SIG-M5 treated with dmso at 0.1 percent for 504 hours (cell line): Measurements from ENCODE around the gene TBCK.

Experiments used
- DNase-seq: peaks from one replicate; lab custom pipeline; 2025; ENCODE audit not compliant: unreplicated experiment; lab: John Stamatoyannopoulos, UW

The TBCK gene

DNA sequence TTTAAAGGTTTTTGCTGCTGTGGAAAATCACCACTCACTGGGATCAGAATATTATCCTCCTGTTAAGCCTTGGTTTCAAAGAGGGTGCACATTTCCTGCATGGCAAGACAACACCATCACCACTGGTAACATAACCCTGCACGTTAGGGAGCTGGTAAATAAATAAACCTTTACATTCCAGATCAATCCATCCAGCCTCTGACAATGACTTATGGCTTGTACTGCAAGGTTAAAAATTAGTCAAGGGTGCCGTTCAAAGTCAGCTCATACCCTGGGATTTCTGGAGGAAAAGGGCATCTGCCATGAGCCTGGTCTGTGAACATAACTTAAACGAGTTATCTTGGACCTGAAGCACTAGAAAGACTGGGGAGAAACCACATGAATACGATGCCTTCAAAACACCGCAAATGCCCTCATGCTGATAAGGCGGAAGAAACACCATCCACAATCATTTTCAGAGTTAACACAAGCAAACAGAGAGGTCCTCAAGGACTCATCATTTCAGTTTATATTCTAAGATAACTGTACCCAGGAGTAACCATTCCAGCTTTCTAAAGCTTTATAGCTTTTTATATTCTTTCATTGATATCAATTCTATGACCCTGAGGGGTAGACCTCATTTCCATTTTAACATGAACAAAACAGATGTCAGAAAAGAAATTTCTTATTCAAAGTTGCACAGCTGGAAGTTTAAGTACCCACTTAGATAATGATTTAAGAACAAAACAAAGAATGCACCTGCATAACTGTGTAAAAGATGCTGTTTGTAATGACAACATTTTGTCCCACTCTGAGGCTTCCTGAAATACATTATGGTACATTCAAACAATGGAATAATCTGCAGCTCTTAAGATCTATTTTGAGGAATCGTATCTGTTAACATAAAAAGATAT is 317.6 kb downstream of the TBCK start:
- DNase-seq = no peak

GRCh38 chr4:105996845-105997244 is 319.2 kb downstream of the TBCK start:
- no peak for DNase-seq

DNA sequence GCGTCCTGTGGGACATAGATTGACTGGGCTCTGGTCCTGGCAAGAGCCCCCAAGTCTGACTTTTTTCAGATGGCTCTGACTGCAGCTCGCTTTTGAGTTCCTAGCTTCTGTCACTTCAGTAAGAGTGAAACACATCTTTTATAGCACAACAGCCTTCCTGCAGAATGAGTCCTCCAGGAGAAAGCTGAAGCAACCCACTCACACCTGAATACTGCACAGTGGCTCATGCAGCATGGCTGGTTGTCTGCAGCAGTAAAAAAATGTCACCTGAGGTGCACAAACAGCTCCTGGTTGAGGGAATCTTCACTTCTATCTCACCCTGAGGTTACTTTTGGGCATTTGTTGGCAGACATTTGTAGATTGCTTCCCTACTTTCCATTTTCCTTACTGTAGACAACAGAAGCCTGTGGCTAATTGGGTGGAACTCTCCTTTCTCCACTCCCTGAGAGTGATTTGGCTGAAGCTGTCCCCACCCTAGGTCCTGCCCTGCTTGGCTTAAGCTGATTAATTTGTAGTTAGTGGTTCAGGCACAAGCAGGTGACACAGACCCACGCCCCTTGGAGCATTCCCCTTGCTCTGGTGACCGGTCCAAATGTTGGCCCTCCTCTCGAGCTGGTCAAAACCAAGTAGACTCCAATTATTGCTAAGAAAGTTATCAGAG is 321.0 kb downstream of the TBCK start:
- no peak for DNase-seq

DNA sequence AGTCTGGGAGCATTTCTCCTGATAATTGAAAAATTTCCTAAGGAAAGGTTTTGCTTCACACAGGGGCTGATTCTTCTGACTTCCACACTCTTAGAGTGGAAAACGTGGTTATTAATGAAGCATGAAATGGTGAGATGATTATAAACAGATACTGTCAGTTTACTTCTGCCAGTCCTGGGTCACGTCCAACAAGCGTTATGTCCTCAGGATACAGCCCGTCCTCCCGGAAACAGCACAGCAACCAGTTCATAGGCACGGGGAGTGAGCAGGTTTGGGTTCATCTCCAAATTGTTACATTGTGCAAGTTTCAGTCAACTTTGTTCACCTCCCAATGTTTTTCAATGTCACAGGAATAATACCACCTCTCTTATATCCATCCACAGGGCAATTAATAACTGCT is 321.9 kb downstream of the TBCK start:
- DNase-seq = no peak

- no peak for DNase-seq
Measured at GRCh38 chr4:105992641-105993305, 323.2 kb downstream of the TBCK start.

- DNase-seq = no peak
Measured at GRCh38 chr4:105991726-105992125, 324.3 kb downstream of the TBCK start.
